Activated naive CD8-positive, alpha-beta T cell treated with anti-CD3 and anti-CD28 coated beads, Interleukin-2, amount 10 ng/mL, durations not matched to agents 7 days and 5 days (primary cell): ENCODE results near the gene GSTO2. TPM values are rescaled to one million over a fixed set of nuclear protein-coding genes. Genes with fewer than 3 reads are reported as not detected.

Experiments used
- ATAC-seq: fragments of 150-1000 bp; cut with Tn5 transposase; one replicate; pipeline ENCODE4 v1.10.0; 2021; ENCODE audit warnings: low read depth, moderate library complexity
- POLR2A ChIA-PET: fragments of 350-600 bp; sonication (Branson Sonifier 250); formaldehyde crosslinking; loops from one replicate; lab custom pipeline; 2021; ENCODE audit warnings: antibody characterized with exemption; lab: Charles Lee
- DNase-seq: peaks from one replicate; pipeline ENCODE4 v3.0.0; 2021
- H3K27ac Mint-ChIP-seq: one replicate; pipeline ENCODE4 v1.8.0; 2022; ENCODE audit warnings: mild to moderate bottlenecking, mixed read lengths
- H3K27me3 Mint-ChIP-seq: one replicate; pipeline ENCODE4 v1.8.0; 2022; ENCODE audit warnings: mild to moderate bottlenecking, moderate library complexity, mixed read lengths
- H3K36me3 Mint-ChIP-seq: one replicate; pipeline ENCODE4 v1.8.0; 2021; ENCODE audit warnings: mild to moderate bottlenecking, mixed read lengths
- H3K4me1 Mint-ChIP-seq: one replicate; pipeline ENCODE4 v1.8.0; 2021; ENCODE audit warnings: mixed read lengths
- H3K4me3 Mint-ChIP-seq: one replicate; pipeline ENCODE4 v1.8.0; 2022; ENCODE audit warnings: mild to moderate bottlenecking, moderate library complexity, mixed read lengths
- H3K9me3 Mint-ChIP-seq: one replicate; pipeline ENCODE4 v1.8.0; 2021; ENCODE audit warnings: mixed read lengths
- microRNA-seq: library from miRNA; unstranded; fragments of <30 nt; microRNA quantifications from one replicate; pipeline ENCODE4 v1.2.0, GENCODE V29; 2022
- total RNA-seq, 2 experiments: library from RNA; stranded (reverse); gene quantifications; one replicate each; pipeline ENCODE4 v1.2.3, GENCODE V29; 2021

The GSTO2 gene
- total RNA-seq, 2 experiments from 2014 or later: 1.4 TPM

DNA sequence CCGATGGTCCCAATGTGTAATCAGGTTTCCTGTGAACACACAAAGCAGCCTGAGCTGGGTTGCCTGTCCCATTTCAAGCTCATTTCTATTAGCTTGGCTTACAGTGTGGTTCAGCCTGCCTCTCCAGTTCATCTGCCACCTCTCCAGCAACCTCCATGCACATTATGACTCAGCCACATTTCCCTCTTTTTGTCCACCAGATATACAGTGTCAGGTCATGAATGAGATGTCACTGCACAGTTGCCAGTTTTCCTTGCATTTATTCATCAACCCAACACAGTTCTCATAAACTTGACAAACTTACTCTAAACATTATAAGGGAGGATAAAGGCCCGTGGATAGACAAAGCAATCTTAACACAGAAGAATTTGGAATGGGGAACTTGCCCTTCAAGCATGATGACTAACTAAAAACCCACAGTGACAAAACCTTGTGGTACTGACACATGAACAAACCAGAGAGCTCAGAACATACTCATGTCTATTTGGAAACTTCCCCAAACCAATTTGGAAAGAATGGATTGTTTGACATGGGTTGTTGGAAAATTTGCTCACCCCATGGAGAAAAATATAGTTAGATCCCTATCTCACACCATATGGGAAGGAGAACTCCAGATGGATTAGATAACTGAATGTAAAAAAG is 82.2 kb downstream of the GSTO2 start:
- ATAC-seq: no peak
- H3K4me1 Mint-ChIP-seq: peaks cover 19% of the 10 kb centered on the region
- no peak overlapping the region for H3K4me3 Mint-ChIP-seq
- peak overlapping the region; percentile 67 for H3K27ac Mint-ChIP-seq
- POLR2A ChIA-PET: interaction anchor here (1.0 to 4.8 kb wide), 7 partner anchors 13 to 60 kb away, joined by 3 to 33 read pairs (median 4); partner anchors contain the start of gene ITPRIP
- H3K27me3 Mint-ChIP-seq: no peaks in the 10 kb centered on the region
- H3K9me3 Mint-ChIP-seq: no peaks in the 10 kb centered on the region
- DNase-seq: no peak
- no peaks in the 10 kb centered on the region for H3K36me3 Mint-ChIP-seq

- POLR2A ChIA-PET: interaction anchor here (1.1 to 4.8 kb wide), 5 partner anchors 14 to 60 kb away, joined by 3 to 33 read pairs (median 4); partner anchors contain the start of gene ITPRIP
- Mint-ChIP-seq H3K27ac (peak overlapping the region; percentile 27), H3K36me3 (no peaks in the 10 kb centered on the region), H3K4me3 (no peak overlapping the region), H3K4me1 (peaks cover 18% of the 10 kb centered on the region), H3K9me3 (no peaks in the 10 kb centered on the region), H3K27me3 (no peaks in the 10 kb centered on the region)
- no peak for ATAC-seq
- DNase-seq: no peak
Observed at GRCh38 chr10:104351919-104352318, 82.9 kb downstream of the GSTO2 start.

GRCh38 chr10:104353325-104354048 is 84.5 kb downstream of the GSTO2 start, which contains the start of gene CFAP58:
Gene CFAP58, plus strand, starts transcription at chr10:104353833. Its CDS starts 65 bp downstream, at chr10:104353898.
- Mint-ChIP-seq H3K36me3 (no peaks in the 10 kb centered on the region), H3K4me3 (no peak within 1 kb of the TSS), H3K9me3 (no peaks in the 10 kb centered on the region), H3K27ac (peak within 1 kb of the TSS; percentile 27), H3K4me1 (peaks cover 18% of the 10 kb centered on the region), H3K27me3 (no peaks in the 10 kb centered on the region)
- ATAC-seq (peak; percentile 91), DNase-seq (peak; percentile 94)
- POLR2A ChIA-PET: interaction anchor here (0.9 to 4.8 kb wide), 5 partner anchors 16 to 85 kb away, joined by 3 to 33 read pairs (median 6); partner anchors contain the start of genes GSTO2 and ITPRIP

Small RNA genes within 50 kb of the gene (microRNA-seq; reads per million reads assigned to microRNA genes)
- not detected for gene MIR4482

Other genes starting within 250 kb of the GSTO2 start
- gene COL17A1, start 183.3 kb upstream of the GSTO2 start, total RNA-seq: not detected
- 10 to 100 TPM; 13.3 to 15.7 TPM for gene SFR1, start 147.0 kb upstream of the GSTO2 start, total RNA-seq
- under 1 TPM in 1 of 2 experiments, not detected in 1; 0.25 TPM for gene CFAP43, start 36.8 kb upstream of the GSTO2 start, total RNA-seq
- 10 to 100 TPM; 92.2 to 97.7 TPM for gene GSTO1, start 14.3 kb upstream of the GSTO2 start, total RNA-seq
- gene ITPRIP, start 69.3 kb downstream of the GSTO2 start, total RNA-seq: 10 to 100 TPM; 24.7 to 25.4 TPM
- under 1 TPM; 0.28 to 0.34 TPM for gene CFAP58, start 84.6 kb downstream of the GSTO2 start, total RNA-seq